Type B pancreatic cell (in vitro differentiated cells): ENCODE data around the gene OR2G3. TPM values are rescaled to one million over a fixed set of nuclear protein-coding genes. Genes with fewer than 3 reads are reported as not detected.

Experiments used
- DNase-seq: peaks from one replicate; pipeline ENCODE4 v3.0.0; 2021; ENCODE audit warnings: mixed read lengths; ENCODE audit not compliant: unreplicated experiment; ENCODE audit errors: extremely low spot score
- H3K27ac Mint-ChIP-seq: 2 replicates; pipeline ENCODE4 v1.8.0; 2021; ENCODE audit warnings: mild to moderate bottlenecking, mixed read lengths
- H3K27me3 Mint-ChIP-seq: 2 replicates; pipeline ENCODE4 v1.8.0; 2021; ENCODE audit warnings: mixed read lengths
- H3K36me3 Mint-ChIP-seq: 2 replicates; pipeline ENCODE4 v1.8.0; 2021; ENCODE audit warnings: mixed read lengths
- H3K4me1 Mint-ChIP-seq: one replicate; pipeline ENCODE4 v1.8.0; 2021; ENCODE audit warnings: mixed read lengths; ENCODE audit not compliant: unreplicated experiment
- H3K4me3 Mint-ChIP-seq: 2 replicates; pipeline ENCODE4 v1.8.0; 2021; ENCODE audit warnings: mild to moderate bottlenecking, mixed read lengths
- H3K9me3 Mint-ChIP-seq: 2 replicates; pipeline ENCODE4 v1.8.0; 2021; ENCODE audit warnings: mixed read lengths
- total RNA-seq: library from RNA; stranded (reverse); gene quantifications from 2 replicates; pipeline ENCODE4 v1.2.1, GENCODE V29; 2021; ENCODE audit warnings: low replicate concordance
- TF ChIP-seq, protein P1 (sequence below): fragments of 200-600 bp; sonication (generic); conservative IDR thresholded peaks from 2 replicates; pipeline ENCODE4 v1.5.0; 2021; ENCODE audit warnings: antibody characterized with exemption, mild to moderate bottlenecking

The OR2G3 gene
- total RNA-seq, 1 donor from 2014 or later, result not detected

DNA sequence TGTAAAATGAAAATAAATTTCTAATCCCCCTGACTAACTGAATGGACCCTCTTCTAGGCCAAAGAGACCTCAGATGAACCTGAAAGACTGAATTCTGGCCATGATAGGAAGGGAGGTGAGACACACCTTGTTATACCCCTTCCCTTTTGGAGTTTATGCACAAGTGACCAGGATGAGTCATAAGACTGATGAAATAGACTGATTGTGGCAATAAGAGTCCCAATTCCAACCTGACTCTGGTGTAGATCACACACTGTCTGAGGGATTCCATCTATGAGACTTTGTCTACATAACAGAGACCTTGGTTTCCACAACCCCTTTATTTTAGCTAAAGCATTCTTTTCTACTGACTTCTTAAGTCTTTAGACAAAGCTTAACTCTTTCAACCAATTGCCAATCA, 30.7 kb upstream of the OR2G3 start:
- Mint-ChIP-seq H3K9me3 (peaks cover 6% of the 10 kb centered on the region), H3K27me3 (no peaks in the 10 kb centered on the region), H3K36me3 (no peaks in the 10 kb centered on the region), H3K4me1 (no peaks in the 10 kb centered on the region), H3K4me3 (no peak overlapping the region), H3K27ac (no peak overlapping the region)
- TF ChIP-seq, protein P1, sequence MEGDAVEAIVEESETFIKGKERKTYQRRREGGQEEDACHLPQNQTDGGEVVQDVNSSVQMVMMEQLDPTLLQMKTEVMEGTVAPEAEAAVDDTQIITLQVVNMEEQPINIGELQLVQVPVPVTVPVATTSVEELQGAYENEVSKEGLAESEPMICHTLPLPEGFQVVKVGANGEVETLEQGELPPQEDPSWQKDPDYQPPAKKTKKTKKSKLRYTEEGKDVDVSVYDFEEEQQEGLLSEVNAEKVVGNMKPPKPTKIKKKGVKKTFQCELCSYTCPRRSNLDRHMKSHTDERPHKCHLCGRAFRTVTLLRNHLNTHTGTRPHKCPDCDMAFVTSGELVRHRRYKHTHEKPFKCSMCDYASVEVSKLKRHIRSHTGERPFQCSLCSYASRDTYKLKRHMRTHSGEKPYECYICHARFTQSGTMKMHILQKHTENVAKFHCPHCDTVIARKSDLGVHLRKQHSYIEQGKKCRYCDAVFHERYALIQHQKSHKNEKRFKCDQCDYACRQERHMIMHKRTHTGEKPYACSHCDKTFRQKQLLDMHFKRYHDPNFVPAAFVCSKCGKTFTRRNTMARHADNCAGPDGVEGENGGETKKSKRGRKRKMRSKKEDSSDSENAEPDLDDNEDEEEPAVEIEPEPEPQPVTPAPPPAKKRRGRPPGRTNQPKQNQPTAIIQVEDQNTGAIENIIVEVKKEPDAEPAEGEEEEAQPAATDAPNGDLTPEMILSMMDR, result no peak
- no peak for DNase-seq

GRCh38 chr1:247576514-247576913, 28.9 kb upstream of the OR2G3 start:
- TF ChIP-seq, protein P1, result peak; percentile 71
- no peak for DNase-seq
- H3K36me3 Mint-ChIP-seq, result no peaks in the 10 kb centered on the region
- no peaks in the 10 kb centered on the region for H3K9me3 Mint-ChIP-seq
- no peaks in the 10 kb centered on the region for H3K4me1 Mint-ChIP-seq
- no peaks in the 10 kb centered on the region for H3K27me3 Mint-ChIP-seq
- no peak overlapping the region for H3K27ac Mint-ChIP-seq
- H3K4me3 Mint-ChIP-seq, result no peak overlapping the region

- no peak overlapping the region for H3K27ac Mint-ChIP-seq
- H3K36me3 Mint-ChIP-seq, result no peaks in the 10 kb centered on the region
- H3K27me3 Mint-ChIP-seq, result no peaks in the 10 kb centered on the region
- no peaks in the 10 kb centered on the region for H3K9me3 Mint-ChIP-seq
- H3K4me3 Mint-ChIP-seq, result no peak overlapping the region
- H3K4me1 Mint-ChIP-seq, result no peaks in the 10 kb centered on the region
- DNase-seq, result no peak
- TF ChIP-seq, protein P1, result no peak
Measured at GRCh38 chr1:247578946-247579460, 26.4 kb upstream of the OR2G3 start.

- no peak within 1 kb of the TSS for H3K4me3 Mint-ChIP-seq
- TF ChIP-seq, protein P1, result no peak
- no peak within 1 kb of the TSS for H3K27ac Mint-ChIP-seq
- no peaks in the 10 kb centered on the region for H3K4me1 Mint-ChIP-seq
- DNase-seq, result no peak
- H3K27me3 Mint-ChIP-seq, result no peaks in the 10 kb centered on the region
- no peaks in the 10 kb centered on the region for H3K36me3 Mint-ChIP-seq
- no peaks in the 10 kb centered on the region for H3K9me3 Mint-ChIP-seq
Measured at GRCh38 chr1:247588060-247588459, 17.3 kb upstream of the OR2G3 start, which contains the start of gene OR2G2. Gene OR2G2, plus strand, starts transcription at chr1:247588360. Its CDS starts 0 bp downstream, at chr1:247588360.

DNA sequence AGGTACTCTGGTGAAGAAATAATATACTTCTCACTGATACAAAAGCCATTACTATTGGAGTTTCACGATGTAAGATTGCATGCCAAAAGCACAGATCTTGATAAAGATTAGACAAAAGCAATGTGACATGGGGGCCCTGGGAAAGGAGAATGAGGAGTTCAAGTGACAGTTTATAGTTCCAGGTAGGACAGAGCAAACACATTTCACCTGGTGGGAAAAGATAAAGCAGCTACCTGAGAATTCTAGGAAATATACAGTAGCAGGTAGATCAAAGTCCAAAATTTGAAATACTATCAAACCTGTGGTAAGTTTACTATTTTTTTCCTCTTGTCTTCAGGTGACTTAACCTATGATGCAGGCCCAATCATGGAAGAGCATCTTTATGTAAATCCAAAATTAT, 8.0 kb downstream of the OR2G3 start:
- no peak for DNase-seq
- no peak overlapping the region for H3K27ac Mint-ChIP-seq
- no peaks in the 10 kb centered on the region for H3K36me3 Mint-ChIP-seq
- no peak overlapping the region for H3K4me3 Mint-ChIP-seq
- no peaks in the 10 kb centered on the region for H3K4me1 Mint-ChIP-seq
- H3K27me3 Mint-ChIP-seq, result no peaks in the 10 kb centered on the region
- H3K9me3 Mint-ChIP-seq, result no peaks in the 10 kb centered on the region
- TF ChIP-seq, protein P1, result no peak

- Mint-ChIP-seq H3K27me3 (no peaks in the 10 kb centered on the region), H3K9me3 (no peaks in the 10 kb centered on the region), H3K36me3 (no peaks in the 10 kb centered on the region), H3K4me1 (no peaks in the 10 kb centered on the region), H3K27ac (no peak overlapping the region), H3K4me3 (no peak overlapping the region)
- DNase-seq, result no peak
- TF ChIP-seq, protein P1, result no peak
Measured at GRCh38 chr1:247614625-247615024, 9.2 kb downstream of the OR2G3 start.
